GM21381 (cell line): ENCODE results near the gene FERMT3.

Experiments
- ATAC-seq: cut with Tn5 transposase; IDR thresholded peaks from one replicate; pipeline ENCODE4 v1.9.1; 2021; ENCODE audit warnings: mild to moderate bottlenecking, moderate library complexity; ENCODE audit not compliant: unreplicated experiment

Gene FERMT3

DNA sequence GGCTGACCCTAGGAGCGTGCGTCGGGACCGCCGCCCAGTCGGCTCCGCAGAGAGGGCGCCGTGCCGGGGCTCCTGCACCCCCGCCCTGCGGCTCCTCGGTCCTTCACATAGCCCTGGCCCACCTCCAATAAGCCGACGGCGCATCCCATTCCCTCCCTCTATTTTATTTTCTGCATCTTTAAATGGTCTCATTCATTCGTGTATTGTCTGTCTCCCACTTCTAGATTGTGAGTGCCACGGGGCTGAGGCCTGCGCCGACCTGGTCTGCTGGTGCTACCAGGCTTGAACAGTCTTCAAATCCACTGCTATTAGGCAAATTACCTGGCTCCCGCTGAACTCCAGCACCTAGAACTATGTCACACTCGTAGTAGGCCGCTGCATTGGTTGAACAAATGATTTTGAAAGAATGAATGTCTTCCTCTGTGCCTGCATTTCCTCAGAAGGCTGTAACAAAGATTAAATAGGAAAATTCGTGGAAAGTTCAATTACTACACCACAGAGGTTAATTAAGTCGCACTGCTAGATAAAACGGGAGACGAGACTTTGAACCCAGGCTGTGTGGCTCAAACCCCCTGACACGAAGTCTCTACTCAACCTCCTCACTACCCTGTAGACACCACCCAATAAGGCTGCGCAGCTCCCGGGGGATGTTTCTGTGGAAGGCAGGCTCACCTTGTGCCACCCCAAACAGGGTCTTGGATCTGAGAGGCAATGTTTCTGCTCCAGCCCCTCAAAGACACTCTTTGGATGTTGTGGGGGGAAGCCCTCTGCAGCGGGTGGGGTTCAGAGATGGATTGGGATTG is 41.4 kb downstream of the FERMT3 start:
- ATAC-seq: no peak

DNA sequence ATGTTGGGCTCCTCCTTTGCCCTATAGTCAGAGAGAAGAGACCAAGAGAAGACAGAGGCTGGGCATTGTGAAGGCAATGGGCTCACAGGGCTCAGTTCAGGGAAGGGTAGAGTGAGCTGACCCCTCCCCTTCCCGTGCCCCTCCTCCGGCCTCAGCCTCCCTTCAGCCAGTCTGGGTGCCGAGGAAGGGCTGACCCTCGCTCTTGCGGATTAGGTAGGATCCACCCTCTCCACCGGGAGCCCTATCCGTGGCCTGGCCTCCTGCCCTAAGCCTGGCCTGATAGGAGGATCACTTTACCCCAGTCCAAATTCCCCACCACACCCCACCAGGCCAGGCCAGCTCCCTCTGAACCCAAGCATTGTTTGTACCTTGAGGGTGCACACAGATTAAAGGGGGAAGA is 42.1 kb downstream of the FERMT3 start:
- no peak for ATAC-seq

DNA sequence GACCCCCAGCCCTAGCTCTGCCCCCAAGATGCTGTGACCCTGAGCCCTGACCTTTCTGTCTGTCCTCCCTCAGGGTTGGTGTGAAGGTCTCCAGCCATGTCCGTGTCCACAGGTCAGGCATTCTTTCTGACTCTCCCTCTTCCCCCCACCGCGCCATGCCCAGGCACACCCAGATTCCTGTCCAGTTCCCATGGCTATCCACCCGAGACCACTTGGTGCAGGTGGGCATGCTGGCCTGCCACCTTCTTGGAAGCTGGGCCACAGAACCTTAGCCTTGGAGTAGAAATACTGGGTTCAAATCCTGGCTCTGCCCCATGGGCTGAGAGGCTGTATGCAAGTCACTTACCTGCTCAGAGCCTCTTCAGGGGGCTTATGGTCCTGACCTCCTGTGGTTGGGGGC is 42.5 kb downstream of the FERMT3 start:
- no peak for ATAC-seq

DNA sequence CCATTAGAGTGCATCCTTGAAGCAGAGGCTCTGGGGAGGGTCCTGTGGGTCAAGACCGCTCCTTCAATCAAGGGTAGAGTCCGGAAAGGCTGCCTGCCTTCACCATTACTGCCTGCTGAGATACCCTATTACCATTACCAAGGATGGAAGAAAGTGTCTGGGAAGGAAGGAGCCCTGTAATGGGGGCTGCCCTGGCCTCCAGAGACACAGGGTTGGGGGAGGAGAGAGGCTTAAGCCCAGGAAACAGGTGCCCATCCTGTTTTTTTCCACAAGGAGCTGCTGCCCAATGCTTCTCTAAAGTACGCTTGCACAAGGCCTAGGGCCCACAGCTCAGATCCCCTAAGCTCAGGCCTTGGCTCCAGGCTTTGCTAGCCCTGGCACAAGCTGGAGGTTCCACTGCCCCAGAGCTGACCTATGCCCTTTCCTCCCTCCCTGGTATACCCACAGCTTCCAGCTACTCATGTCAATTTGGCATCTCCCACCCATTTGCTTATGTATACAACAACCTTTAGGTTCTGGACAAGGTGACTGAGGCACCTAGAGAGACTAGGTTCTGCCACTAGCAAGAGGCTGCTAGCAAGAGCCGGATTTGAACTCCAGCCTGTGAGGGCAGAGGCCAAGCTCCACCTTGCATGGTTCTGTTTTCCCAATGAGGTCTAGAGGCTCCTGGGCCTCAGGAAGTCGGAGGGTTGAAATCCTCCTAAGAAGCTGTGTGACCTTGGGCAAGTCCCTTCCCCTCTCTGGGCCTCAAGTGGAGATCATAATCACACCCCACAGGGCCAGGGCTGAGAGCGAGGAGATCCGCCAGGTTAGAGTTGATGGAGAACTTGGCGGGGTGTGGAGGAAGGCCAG is 43.3 kb downstream of the FERMT3 start:
- no peak for ATAC-seq

DNA sequence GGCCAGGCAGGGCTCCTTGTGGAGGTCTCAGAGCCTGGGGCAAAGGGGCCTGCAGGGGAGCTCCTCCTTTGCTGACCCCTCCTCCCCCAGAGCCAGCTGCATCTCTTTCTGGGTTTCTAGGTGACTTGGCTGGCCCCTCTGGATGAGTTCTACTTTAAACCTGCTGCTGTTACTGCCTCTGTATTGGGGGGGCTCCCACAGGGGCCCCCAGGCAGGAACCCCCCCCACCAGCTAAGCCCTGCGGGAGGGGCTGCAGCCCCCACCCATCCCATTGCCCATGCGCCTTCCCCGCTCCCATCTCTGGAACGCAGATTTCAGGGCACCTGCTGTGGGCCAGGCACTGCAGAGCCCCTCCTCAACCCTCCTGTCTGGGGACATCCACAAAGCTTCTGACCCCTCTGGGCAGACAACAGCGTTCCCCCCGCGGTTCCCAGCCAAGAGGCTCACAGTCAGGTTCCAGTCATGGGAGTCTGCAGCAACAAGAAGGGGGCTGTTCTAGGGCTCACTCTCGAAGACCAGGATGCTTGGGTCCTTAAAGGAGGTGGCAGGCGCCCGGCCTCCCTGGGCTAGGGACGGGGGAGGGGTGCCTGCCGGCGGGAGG is 44.0 kb downstream of the FERMT3 start:
- ATAC-seq: no peak

DNA sequence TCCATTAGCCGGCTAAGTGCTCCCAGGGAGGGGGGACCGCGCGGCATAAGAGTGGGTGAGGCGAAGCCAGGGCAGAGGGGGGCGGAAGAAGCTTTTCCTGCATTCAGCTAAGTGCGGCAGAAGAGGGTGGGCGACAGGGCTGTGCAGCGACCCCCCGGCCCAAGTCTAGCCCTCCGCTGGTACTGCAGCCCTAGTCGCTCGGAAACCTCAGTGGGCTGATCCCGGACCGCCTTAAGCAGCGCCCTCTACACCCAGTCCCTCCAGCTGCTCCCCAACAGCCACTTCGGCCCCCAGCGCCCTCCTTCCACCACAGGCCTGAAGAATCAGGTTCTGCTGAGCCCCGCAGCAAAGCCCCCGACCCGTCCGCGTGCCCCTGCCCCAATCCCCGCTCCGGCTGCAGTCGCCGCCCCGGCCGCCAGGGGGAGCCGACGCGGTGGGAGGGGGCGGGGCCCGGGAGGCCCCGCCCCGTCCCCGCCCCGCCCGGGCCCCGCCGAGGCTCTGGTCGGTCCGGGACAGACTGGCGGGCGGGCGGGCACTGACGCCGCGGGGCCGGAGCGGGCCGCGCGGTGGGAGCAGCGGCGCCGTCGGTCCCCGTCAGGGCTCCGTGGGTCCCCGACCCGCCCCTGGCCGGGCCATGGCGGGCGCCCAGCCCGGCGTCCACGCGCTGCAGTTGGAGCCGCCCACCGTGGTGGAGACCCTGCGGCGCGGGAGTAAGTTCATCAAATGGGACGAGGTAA is 44.7 kb downstream of the FERMT3 start, which contains the start of gene PLCB3:
Gene PLCB3 (plus strand): TSS at position 515 of the 737 bp plus-strand sequence. CDS start 120 bp downstream, at position 635.
- ATAC-seq: peak; percentile 33

DNA sequence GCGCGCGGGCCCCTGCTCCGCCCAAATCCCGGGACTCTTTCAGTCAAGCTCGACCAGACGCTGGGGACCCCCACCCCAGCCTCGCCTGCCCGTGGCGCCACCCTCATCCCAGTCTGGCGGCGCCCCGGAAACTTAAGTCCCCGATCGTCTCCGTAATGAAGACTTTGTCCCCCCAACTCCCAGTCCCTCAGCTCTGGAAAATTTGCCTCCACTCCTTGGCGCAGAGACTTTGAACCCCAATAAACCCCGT is 45.2 kb downstream of the FERMT3 start:
- no peak for ATAC-seq

DNA sequence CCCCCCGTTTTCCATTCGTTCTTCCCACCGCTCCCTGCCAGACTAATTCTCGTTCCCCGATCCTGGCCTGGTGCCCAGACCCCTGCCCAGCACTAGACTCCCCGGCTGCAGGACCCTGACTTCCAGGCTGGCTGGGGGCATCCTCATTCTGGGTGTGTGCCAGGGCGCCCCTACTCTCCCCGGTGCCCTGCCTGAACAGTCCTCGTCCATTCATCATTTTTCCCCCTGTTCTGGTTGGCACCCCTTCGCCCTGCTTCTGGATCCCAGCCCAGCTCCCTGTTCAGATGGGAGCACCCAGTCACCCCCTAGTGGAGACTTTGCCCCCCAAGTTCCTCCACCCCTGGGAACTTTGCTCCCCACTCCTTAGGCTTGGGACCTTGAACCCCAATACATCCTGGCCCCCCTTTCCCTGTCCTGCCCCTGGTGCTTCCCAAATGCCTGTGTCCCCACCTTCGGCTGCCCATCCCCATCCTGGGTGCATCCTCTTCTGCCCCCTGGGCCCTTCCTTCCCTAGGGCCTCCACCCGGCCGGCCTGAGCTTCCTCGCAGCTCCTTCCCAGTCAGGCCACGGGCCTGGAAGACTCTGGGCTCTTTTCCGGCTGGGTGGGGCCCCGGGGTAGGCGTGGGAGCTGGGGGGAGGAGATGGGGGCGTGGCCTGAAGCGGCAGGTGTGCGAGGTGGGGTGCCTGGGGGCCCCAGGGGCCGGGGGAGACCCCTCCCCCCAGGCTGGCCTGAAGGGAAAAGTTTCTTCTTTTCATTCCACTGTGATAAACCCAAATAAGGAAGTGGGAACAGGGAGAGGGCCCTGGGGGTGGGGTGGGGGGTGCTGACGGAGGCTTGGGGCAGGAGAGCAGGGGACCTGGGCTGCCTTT is 45.7 kb downstream of the FERMT3 start:
- ATAC-seq: no peak

DNA sequence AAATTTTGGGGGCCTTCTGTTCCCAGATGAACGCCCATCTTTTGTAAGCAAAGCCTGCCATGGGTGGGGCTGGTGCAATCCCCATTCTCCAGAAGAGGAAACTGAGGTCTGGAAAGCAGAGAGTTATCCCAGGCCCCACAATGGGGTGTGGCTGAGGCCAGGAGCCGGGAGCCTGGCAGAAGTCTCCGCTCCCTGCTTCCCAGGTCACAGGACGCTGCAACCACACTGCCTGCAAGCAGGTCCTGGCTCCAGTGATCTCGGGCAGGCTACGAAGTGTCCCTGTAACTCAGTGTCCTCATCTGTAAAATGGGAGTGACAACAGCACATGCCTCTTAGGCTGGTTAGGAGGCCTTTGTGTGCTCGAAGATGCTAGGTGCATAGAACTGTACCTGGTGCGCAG is 46.5 kb downstream of the FERMT3 start:
- ATAC-seq: no peak

DNA sequence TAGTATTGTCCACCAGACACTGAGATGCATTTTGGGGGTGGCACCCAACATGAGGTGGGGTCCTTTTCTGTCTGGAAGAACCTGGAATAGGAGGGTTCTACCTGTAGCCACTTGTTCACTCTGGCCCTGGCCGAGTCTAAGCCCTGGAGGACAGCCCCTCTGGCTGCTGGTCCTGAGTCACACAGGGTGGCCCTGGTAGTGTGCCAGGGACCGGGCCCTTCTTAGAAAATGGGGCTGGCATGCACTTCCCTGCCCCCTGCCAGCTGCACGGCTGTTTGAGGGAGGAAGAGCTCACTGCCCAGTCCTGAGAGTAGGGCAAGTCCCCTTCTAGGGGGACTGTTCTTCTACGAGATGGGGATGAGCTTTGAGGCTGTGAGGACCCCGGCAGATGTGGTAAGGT is 47.0 kb downstream of the FERMT3 start:
- no peak for ATAC-seq

DNA sequence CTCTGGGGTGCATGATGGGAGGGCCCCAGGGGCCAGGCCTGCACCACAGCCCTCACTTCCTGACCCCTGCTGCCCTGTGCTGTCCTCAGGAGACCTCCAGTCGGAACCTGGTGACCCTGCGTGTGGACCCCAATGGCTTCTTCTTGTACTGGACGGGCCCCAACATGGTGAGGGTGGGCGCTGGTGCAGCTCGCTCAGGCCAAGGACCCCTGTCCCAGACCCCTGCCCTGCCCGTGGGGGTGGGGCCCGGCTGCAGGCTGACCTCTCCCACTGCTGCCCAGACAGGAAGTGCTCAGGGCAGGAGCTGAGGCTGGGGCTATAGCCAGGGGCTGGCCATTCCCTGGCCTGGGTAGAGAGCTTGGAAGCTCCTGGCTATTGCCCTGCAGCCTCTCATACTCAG is 47.8 kb downstream of the FERMT3 start:
- ATAC-seq: no peak

DNA sequence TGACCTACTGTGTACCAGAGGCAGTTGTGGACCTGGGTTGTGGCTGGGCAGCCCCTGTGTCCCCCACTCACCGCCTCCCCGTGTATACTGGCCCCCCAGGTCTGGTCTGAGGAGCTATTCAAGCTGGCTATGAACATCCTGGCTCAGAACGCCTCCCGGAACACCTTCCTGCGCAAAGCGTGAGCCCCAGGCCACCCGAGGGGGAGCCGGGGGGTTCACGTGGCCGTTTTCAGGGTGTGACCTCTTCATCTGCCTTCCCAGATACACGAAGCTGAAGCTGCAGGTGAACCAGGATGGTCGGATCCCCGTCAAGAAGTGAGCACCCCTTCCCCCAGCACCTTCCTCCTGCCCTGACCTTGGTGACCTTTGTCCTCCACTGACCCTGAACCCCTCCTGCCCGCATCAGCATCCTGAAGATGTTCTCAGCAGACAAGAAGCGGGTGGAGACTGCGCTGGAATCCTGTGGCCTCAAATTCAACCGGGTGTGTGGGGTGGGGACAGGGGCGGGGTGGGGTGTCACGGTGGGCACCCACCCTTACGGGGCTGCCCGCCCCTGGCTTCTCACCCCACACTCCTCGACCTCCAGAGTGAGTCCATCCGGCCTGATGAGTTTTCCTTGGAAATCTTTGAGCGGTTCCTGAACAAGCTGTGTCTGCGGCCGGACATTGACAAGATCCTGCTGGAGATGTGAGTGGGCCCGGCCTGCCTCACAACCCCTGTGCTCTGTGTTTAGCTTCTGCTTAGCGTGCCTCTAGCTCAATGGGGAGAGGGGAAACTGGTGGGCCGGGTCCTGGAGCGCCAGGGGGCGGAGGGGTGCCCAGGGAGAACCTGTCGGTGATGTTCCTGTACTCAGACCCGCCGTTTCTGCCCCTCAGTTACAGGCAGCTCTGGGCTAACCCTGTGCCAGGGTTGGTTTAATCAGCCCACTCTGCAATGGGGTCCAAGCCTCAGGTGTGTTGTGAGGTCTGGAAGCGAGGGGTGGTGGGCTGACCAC is 48.9 kb downstream of the FERMT3 start:
- no peak for ATAC-seq

DNA sequence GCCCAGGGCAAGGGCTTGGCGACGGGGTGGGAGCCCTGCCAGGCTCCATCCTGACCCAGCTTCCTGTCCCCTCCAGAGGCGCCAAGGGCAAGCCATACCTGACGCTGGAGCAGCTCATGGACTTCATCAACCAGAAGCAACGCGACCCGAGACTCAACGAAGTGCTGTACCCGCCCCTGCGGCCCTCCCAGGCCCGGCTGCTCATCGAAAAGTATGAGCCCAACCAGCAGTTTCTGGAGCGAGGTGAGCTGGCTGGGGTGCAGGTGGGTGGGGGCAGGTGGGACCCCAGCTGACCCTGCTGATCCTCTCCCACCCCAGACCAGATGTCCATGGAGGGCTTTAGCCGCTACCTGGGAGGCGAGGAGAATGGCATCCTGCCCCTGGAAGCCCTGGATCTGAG is 49.8 kb downstream of the FERMT3 start:
- no peak for ATAC-seq

DNA sequence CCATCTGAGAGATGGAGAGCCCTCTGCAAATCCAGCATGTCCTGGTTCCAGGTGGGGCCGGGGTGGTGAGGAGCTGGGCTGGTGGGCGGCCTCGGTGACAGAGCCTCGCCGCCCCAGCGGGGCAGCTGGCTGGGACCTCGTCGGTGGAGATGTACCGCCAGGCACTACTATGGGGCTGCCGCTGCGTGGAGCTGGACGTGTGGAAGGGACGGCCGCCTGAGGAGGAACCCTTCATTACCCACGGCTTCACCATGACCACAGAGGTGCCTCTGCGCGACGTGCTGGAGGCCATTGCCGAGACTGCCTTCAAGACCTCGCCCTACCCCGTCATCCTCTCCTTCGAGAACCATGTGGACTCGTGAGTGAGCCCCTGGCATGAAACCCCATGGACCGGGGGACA is 51.8 kb downstream of the FERMT3 start:
- no peak for ATAC-seq

DNA sequence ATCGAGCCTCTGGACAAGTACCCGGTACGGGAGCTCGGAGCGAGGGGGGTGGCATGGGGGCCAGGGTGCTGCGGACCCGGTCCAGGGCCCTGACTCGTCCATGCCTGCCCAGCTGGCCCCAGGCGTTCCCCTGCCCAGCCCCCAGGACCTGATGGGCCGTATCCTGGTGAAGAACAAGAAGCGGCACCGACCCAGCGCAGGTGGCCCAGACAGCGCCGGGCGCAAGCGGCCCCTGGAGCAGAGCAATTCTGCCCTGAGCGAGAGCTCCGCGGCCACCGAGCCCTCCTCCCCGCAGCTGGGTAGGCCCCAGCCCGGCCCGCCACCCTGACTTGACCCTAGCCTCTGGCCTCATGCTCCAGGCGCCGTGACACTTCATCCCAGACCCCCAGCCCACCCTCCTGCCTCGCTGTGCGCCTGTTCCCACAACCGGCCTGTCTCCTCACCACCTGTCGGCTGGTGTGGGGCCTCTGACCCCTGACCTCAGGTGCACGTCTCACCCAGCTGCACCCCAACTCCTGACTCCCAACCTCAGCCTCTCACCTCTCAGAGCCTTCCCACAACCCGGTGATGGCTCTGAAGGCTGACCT is 52.5 kb downstream of the FERMT3 start:
- ATAC-seq: no peak

DNA sequence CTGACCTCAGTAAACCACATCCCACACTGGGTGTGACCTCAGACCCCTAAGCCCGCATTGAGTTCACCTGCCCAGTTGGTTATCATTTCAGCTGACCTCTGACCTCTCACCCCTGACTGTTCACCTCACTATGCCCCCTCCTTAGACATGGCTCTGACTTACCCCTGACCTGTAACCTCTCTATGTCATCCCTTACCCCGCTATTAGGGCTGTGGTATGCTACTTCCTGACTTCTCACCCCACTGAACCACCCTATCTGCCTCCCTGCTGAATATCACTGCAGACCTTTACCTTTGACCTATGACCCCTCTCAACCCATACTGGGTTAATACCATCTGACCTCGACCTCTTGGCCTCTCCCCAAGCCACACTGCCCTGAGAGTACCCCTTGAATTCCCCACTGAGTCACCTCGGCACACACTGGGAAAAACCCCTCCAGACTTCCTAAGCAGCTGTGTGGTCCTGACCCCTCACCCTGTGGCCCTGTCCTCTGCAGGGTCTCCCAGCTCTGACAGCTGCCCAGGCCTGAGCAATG is 53.1 kb downstream of the FERMT3 start:
- ATAC-seq: no peak

DNA sequence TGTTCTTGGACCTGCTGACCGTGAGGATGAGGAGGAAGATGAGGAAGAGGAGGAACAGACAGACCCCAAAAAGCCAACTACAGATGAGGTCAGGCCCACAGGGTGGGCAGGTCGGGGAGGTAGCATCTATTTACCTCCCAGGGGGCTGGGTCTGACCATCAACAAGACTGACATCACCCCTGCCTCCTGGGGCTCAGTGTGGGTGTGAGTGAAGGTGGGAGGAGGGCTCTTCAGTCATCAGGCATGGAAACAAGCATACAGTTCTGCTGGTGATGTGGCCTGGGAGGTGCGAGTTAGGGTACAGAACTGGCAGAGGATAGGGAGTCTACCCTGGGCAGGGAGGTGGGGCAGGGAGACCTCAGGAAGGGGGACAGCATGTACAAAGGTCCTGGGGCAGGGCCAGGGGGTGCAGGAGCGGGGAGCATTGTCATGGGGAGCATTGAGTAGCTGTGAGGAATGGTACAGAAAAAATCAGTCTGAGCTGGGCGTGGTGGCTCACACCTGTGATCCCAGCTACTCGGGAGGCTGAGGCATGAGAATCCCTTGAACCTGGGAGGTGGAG is 53.7 kb downstream of the FERMT3 start:
- ATAC-seq: no peak

DNA sequence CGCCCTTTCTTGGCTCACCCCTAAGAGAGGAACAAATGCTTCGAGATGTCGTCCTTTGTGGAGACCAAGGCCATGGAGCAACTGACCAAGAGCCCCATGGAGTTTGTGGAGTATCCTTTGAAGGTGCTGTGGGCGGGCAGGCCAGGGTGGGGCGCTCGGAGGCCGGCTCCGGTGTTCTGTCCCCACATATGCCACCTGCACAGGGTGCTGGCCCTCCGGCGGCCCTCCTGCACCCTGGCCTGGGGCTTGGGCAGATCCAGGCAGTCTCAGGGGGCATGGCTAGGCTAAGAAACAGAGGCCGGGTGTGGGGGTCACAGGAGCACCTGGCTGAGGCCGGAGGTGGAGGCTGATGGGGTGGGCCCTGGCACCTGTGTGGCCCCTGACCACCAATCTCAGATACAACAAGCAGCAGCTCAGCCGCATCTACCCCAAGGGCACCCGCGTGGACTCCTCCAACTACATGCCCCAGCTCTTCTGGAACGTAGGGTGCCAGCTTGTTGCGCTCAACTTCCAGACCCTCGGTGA is 55.1 kb downstream of the FERMT3 start:
- no peak for ATAC-seq
